H1 (cell line): Measurements from ENCODE around the gene WDR77. TPM values are rescaled to one million over a fixed set of nuclear protein-coding genes. Genes with fewer than 3 reads are reported as not detected.

ENCODE experiments used
- polyA plus RNA-seq, 7 experiments: library from polyadenylated mRNA; depleted of rRNA in 3 of 7; stranded (reverse) in 5 of 7; unstranded in 2 of 7; fragments of >200 nt in 5 of 7; fragments of 200-250 nt in 2 of 7; gene quantifications; 1 replicate in 5 of 7; 2 replicates in 1 of 7; 4 replicates in 1 of 7; pipeline versions ENCODE4 v1.2.1 to v1.2.3, GENCODE V29; 2011 to 2013; ENCODE audit warnings: missing spikeins in 2 of 7, mixed read lengths in 2 of 7
- total RNA-seq: library from RNA; stranded (reverse); fragmentation: NEBNext Ultra II Directional; extraction: Animal tissue kit (Norgen Biotek cat#: 25700); gene quantifications from 2 replicates; pipeline ENCODE4 v1.2.1, GENCODE V29; 2021
- TF ChIP-seq, protein P1 (sequence below): fragments of 300-600 bp; sonication (generic); IDR thresholded peaks from 2 replicates; pipeline ENCODE4 v1.7.1; 2012; ENCODE audit warnings: low read length, moderate library complexity, mild to moderate bottlenecking, inconsistent platforms; ENCODE audit not compliant: insufficient replicate concordance

Gene WDR77
- total and polyA plus RNA-seq, 2 of the 8 experiments (the other 6 are each of a cell fraction or from before 2014, with no cell fraction given): 66.0 to 156 TPM

DNA sequence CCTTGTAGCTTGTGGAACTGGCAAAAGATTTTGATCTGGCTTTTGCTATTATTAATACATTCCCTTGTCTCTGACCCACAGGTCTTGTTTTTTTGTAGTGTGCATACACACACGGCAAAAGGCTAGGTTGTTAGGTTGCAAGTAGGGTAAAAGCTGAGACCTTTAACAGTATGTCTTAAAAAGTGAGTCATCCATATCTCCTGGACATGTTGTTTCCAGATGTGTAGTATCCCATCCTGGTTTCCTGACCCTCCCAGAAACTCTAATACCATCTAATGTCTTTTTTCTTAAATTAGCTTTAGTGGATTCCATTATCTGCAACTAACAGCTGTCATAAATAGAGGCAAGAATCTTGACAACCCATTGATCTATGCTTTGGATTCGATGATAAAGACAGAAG is 36.2 kb downstream of the WDR77 start (continued):
- TF ChIP-seq, protein P1, sequence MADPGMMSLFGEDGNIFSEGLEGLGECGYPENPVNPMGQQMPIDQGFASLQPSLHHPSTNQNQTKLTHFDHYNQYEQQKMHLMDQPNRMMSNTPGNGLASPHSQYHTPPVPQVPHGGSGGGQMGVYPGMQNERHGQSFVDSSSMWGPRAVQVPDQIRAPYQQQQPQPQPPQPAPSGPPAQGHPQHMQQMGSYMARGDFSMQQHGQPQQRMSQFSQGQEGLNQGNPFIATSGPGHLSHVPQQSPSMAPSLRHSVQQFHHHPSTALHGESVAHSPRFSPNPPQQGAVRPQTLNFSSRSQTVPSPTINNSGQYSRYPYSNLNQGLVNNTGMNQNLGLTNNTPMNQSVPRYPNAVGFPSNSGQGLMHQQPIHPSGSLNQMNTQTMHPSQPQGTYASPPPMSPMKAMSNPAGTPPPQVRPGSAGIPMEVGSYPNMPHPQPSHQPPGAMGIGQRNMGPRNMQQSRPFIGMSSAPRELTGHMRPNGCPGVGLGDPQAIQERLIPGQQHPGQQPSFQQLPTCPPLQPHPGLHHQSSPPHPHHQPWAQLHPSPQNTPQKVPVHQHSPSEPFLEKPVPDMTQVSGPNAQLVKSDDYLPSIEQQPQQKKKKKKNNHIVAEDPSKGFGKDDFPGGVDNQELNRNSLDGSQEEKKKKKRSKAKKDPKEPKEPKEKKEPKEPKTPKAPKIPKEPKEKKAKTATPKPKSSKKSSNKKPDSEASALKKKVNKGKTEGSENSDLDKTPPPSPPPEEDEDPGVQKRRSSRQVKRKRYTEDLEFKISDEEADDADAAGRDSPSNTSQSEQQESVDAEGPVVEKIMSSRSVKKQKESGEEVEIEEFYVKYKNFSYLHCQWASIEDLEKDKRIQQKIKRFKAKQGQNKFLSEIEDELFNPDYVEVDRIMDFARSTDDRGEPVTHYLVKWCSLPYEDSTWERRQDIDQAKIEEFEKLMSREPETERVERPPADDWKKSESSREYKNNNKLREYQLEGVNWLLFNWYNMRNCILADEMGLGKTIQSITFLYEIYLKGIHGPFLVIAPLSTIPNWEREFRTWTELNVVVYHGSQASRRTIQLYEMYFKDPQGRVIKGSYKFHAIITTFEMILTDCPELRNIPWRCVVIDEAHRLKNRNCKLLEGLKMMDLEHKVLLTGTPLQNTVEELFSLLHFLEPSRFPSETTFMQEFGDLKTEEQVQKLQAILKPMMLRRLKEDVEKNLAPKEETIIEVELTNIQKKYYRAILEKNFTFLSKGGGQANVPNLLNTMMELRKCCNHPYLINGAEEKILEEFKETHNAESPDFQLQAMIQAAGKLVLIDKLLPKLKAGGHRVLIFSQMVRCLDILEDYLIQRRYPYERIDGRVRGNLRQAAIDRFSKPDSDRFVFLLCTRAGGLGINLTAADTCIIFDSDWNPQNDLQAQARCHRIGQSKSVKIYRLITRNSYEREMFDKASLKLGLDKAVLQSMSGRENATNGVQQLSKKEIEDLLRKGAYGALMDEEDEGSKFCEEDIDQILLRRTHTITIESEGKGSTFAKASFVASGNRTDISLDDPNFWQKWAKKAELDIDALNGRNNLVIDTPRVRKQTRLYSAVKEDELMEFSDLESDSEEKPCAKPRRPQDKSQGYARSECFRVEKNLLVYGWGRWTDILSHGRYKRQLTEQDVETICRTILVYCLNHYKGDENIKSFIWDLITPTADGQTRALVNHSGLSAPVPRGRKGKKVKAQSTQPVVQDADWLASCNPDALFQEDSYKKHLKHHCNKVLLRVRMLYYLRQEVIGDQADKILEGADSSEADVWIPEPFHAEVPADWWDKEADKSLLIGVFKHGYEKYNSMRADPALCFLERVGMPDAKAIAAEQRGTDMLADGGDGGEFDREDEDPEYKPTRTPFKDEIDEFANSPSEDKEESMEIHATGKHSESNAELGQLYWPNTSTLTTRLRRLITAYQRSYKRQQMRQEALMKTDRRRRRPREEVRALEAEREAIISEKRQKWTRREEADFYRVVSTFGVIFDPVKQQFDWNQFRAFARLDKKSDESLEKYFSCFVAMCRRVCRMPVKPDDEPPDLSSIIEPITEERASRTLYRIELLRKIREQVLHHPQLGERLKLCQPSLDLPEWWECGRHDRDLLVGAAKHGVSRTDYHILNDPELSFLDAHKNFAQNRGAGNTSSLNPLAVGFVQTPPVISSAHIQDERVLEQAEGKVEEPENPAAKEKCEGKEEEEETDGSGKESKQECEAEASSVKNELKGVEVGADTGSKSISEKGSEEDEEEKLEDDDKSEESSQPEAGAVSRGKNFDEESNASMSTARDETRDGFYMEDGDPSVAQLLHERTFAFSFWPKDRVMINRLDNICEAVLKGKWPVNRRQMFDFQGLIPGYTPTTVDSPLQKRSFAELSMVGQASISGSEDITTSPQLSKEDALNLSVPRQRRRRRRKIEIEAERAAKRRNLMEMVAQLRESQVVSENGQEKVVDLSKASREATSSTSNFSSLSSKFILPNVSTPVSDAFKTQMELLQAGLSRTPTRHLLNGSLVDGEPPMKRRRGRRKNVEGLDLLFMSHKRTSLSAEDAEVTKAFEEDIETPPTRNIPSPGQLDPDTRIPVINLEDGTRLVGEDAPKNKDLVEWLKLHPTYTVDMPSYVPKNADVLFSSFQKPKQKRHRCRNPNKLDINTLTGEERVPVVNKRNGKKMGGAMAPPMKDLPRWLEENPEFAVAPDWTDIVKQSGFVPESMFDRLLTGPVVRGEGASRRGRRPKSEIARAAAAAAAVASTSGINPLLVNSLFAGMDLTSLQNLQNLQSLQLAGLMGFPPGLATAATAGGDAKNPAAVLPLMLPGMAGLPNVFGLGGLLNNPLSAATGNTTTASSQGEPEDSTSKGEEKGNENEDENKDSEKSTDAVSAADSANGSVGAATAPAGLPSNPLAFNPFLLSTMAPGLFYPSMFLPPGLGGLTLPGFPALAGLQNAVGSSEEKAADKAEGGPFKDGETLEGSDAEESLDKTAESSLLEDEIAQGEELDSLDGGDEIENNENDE: no peak
